Endothelial cell of umbilical vein (primary cell): ENCODE results near the gene TMEM8B.
A peak's percentile ranks its signal among the peaks of the same experiment; 100 is the strongest.

ENCODE experiments used
- CTCF ChIP-seq, 2 donors: IDR thresholded peaks; 1 replicate in 1 of 2; 2 replicates in 1 of 2; pipeline ENCODE4 v1.5.1; 2011; ENCODE audit warnings: low read length in 2 of 2, mild to moderate bottlenecking in 2 of 2, moderate library complexity in 2 of 2, control low read depth in 1 of 2, inconsistent platforms in 1 of 2, low read depth in 1 of 2; ENCODE audit not compliant: insufficient read depth in 1 of 2; ENCODE audit errors: extremely low read depth in 1 of 2
- MAX ChIP-seq: IDR thresholded peaks from 2 replicates; pipeline ENCODE4 v1.6.1; 2011; ENCODE audit not compliant: insufficient read depth, insufficient read length
- POLR2AphosphoS5 ChIP-seq: IDR thresholded peaks from 2 replicates; pipeline ENCODE4 v1.6.1; 2012; ENCODE audit warnings: low read depth, mild to moderate bottlenecking, control low read depth, low read length, moderate library complexity; ENCODE audit not compliant: insufficient read depth

- no peak for TF ChIP-seq CTCF (IDR thresholded peaks at IDR 0.05; ENCODE audit: extremely low read depth in 1 of 2, insufficient read depth in 1 of 2, low read depth in 1 of 2, low read length in 2 of 2)
- peak; percentile 4 for TF ChIP-seq POLR2AphosphoS5
- no peak for TF ChIP-seq MAX
Measured at GRCh38 chr9:35908504-35909125, 79.6 kb downstream of the TMEM8B start.
